Keratinocyte (primary cell): ENCODE measurements around the gene B3GALT6. TPM values are rescaled to one million over a fixed set of nuclear protein-coding genes. Genes with fewer than 3 reads are reported as not detected.

Source experiments
- DNase-seq: peaks from one replicate; pipeline ENCODE4 v3.0.0-alpha.2; 2011; ENCODE audit warnings: low read depth, missing footprints, low spot score
- FAIRE-seq: peaks from 2 replicates; lab custom pipeline; 2011; peaks lifted over from hg19 to GRCh38; lab: Jason Lieb, UNC
- H2AFZ ChIP-seq: 2 replicates; pipeline ENCODE4 v1.6.0; 2012; ENCODE audit warnings: low read length, control low read depth, inconsistent platforms; ENCODE audit not compliant: control insufficient read depth
- H3K27ac ChIP-seq: 2 replicates; pipeline ENCODE4 v1.5.1; 2011; ENCODE audit warnings: low read length; ENCODE audit not compliant: control insufficient read depth, insufficient read depth
- H3K27me3 ChIP-seq: 3 replicates; pipeline ENCODE4 v1.6.0; 2011; ENCODE audit warnings: low read length; ENCODE audit not compliant: control insufficient read depth, insufficient read depth; ENCODE audit errors: extremely low read depth
- H3K36me3 ChIP-seq, 2 experiments: 2 replicates in 1 of 2; 3 replicates in 1 of 2; pipeline ENCODE4 v1.5.1; 2011; ENCODE audit warnings: low read length in 2 of 2, mild to moderate bottlenecking in 1 of 2; ENCODE audit not compliant: control insufficient read depth in 2 of 2, insufficient read depth in 2 of 2; ENCODE audit errors: extremely low read depth in 1 of 2
- H3K4me1 ChIP-seq: 3 replicates; pipeline ENCODE4 v1.5.1; 2011; ENCODE audit warnings: low read length; ENCODE audit not compliant: control insufficient read depth, insufficient read depth; ENCODE audit errors: extremely low read depth
- H3K4me2 ChIP-seq: 3 replicates; pipeline ENCODE4 v1.6.0; 2011; ENCODE audit warnings: low read depth, low read length; ENCODE audit not compliant: control insufficient read depth, insufficient read depth; ENCODE audit errors: extremely low read depth
- H3K4me3 ChIP-seq, 3 experiments: fragments of 200-600 bp in 1 of 3; sonication (generic) in 1 of 3; 2 replicates in 2 of 3; 3 replicates in 1 of 3; pipeline ENCODE4 v1.5.1; 2011 to 2016; ENCODE audit warnings: low read length in 3 of 3, mild to moderate bottlenecking in 3 of 3, control low read depth in 2 of 3, inconsistent platforms in 1 of 3, low read depth in 1 of 3, mixed read lengths in 1 of 3, mixed run types in 1 of 3, moderate library complexity in 1 of 3; ENCODE audit not compliant: control insufficient read depth in 2 of 3, insufficient read depth in 2 of 3; ENCODE audit errors: extremely low read depth in 1 of 3
- H3K79me2 ChIP-seq: 2 replicates; pipeline ENCODE4 v1.6.0; 2012; ENCODE audit warnings: low read length; ENCODE audit not compliant: control insufficient read depth, insufficient read depth
- H3K9ac ChIP-seq: 3 replicates; pipeline ENCODE4 v1.6.0; 2011; ENCODE audit warnings: low read length; ENCODE audit not compliant: control insufficient read depth, insufficient read depth; ENCODE audit errors: extremely low read depth
- H3K9me1 ChIP-seq: 3 replicates; pipeline ENCODE4 v1.6.0; 2011; ENCODE audit warnings: low read length; ENCODE audit not compliant: control insufficient read depth, insufficient read depth; ENCODE audit errors: extremely low read depth
- H3K9me3 ChIP-seq: 2 replicates; pipeline ENCODE4 v1.5.1; 2012; ENCODE audit warnings: low read depth, low read length; ENCODE audit not compliant: control insufficient read depth
- H4K20me1 ChIP-seq: 3 replicates; pipeline ENCODE4 v1.6.0; 2011; ENCODE audit warnings: low read length; ENCODE audit not compliant: control insufficient read depth, insufficient read depth; ENCODE audit errors: extremely low read depth
- CTCF ChIP-seq, 3 experiments: IDR thresholded peaks in 1 of 3; conservative IDR thresholded peaks in 1 of 3; optimal IDR thresholded peaks in 1 of 3; 2 replicates in 2 of 3; 3 replicates in 1 of 3; pipeline versions ENCODE3 to v1.5.1; 2011; ENCODE audit warnings: low read length in 3 of 3, mild to moderate bottlenecking in 3 of 3, moderate library complexity in 2 of 3, control low read depth in 1 of 3, inconsistent platforms in 1 of 3; ENCODE audit not compliant: insufficient read depth in 2 of 3; ENCODE audit errors: extremely low read depth in 1 of 3
- EZH2 ChIP-seq: IDR thresholded peaks from one replicate; pipeline ENCODE4 v1.6.1; 2012; ENCODE audit warnings: inconsistent platforms, mild to moderate bottlenecking, low read length, moderate library complexity
- dilution Hi-C: fragments of 300-500 bp; cut with MboI; formaldehyde crosslinking; loops from one replicate; pipeline ENCODE4 v1.7.0; 2020; ENCODE audit warnings: low sequenced_read_pairs; ENCODE audit not compliant: extremely low pct_ligation_motif_present
- polyA plus RNA-seq, 5 experiments: library from polyadenylated mRNA; depleted of rRNA in 3 of 5; stranded (reverse) in 3 of 5; stranded (forward) in 1 of 5; unstranded in 1 of 5; fragments of >200 nt; gene quantifications; 1 replicate in 1 of 5; 2 replicates in 3 of 5; 3 replicates in 1 of 5; pipeline versions ENCODE4 v1.2.1 to v1.2.3, GENCODE V29; 2011 to 2012; ENCODE audit warnings: missing spikeins in 2 of 5, low read depth in 1 of 5, low replicate concordance in 1 of 5

Gene B3GALT6
- polyA plus RNA-seq, 1 donor (not counting 4 experiments of a cell fraction or from before 2014, with no cell fraction given): 6.8 TPM

- Histone ChIP-seq H4K20me1 (no peaks in the 10 kb centered on the region), H3K9me1 (peaks cover 2% of the 10 kb centered on the region), H3K79me2 (peaks cover 1% of the 10 kb centered on the region), H3K27ac (peak overlapping the region; percentile 49), H3K4me2 (no peak overlapping the region), H3K4me3 (no peak overlapping the region), H3K9ac (no peak overlapping the region), H3K27me3 (no peaks in the 10 kb centered on the region), H3K9me3 (no peaks in the 10 kb centered on the region), H3K36me3 (peaks cover 23 to 28% of the 10 kb centered on the region in 2 experiments), H3K4me1 (peaks cover 8% of the 10 kb centered on the region), H2AFZ (no peak overlapping the region)
- TF ChIP-seq EZH2: no peak
- TF ChIP-seq CTCF (optimal IDR thresholded peaks at IDR 0.05 in 1 of 3, IDR thresholded peaks at IDR 0.05 in 1 of 3, conservative IDR thresholded peaks at IDR 0.05 in 1 of 3; ENCODE audit: extremely low read depth in 1 of 3, insufficient read depth in 2 of 3, low read length in 3 of 3): no peak
- dilution Hi-C loops: no loop called here
- DNase-seq: no peak
- FAIRE-seq: peak; percentile 49
Observed at GRCh38 chr1:1217621-1218523, 14.2 kb upstream of the B3GALT6 start.

- TF ChIP-seq CTCF (optimal IDR thresholded peaks at IDR 0.05 in 1 of 3, IDR thresholded peaks at IDR 0.05 in 1 of 3, conservative IDR thresholded peaks at IDR 0.05 in 1 of 3; ENCODE audit: extremely low read depth in 1 of 3, insufficient read depth in 2 of 3, low read length in 3 of 3) (no peak), EZH2 (no peak)
- peaks cover 28 to 30% of the 10 kb centered on the region in 2 experiments for H3K36me3 ChIP-seq
- dilution Hi-C loops: no loop called here
- H3K4me3 ChIP-seq: no peak overlapping the region
- peaks cover 2% of the 10 kb centered on the region for H3K9me1 ChIP-seq
- H3K9ac ChIP-seq: no peak overlapping the region
- peaks cover 2% of the 10 kb centered on the region for H3K79me2 ChIP-seq
- peaks cover 8% of the 10 kb centered on the region for H3K4me1 ChIP-seq
- H4K20me1 ChIP-seq: no peaks in the 10 kb centered on the region
- H3K27ac ChIP-seq: no peak overlapping the region
- no peak overlapping the region for H3K4me2 ChIP-seq
- H3K27me3 ChIP-seq: no peaks in the 10 kb centered on the region
- H3K9me3 ChIP-seq: no peaks in the 10 kb centered on the region
- H2AFZ ChIP-seq: no peak overlapping the region
- FAIRE-seq (no peak), DNase-seq (no peak)
Observed at GRCh38 chr1:1218524-1219200, 13.4 kb upstream of the B3GALT6 start.
